RPMI7951 (cell line): ENCODE results near the gene TIMM17A. TPM values are rescaled to one million over a fixed set of nuclear protein-coding genes. Genes with fewer than 3 reads are reported as not detected.
"Not testable (repeated sequence)": the region's sequence is repeated elsewhere in the genome, so short reads cannot be mapped to it uniquely, and the experiment has no call there.

ENCODE experiments used
- DNase-seq: peaks from one replicate; pipeline ENCODE4 v3.0.0-alpha.2; 2012; ENCODE audit warnings: low read depth
- total RNA-seq: library from RNA; depleted of rRNA; stranded (reverse); fragments of >200 nt; shearing (Covaris generic); gene quantifications from 2 replicates; pipeline ENCODE4 v1.2.3, GENCODE V29; 2014

TIMM17A gene
- total RNA-seq, 1 experiment from 2014 or later: 74.3 TPM

DNA sequence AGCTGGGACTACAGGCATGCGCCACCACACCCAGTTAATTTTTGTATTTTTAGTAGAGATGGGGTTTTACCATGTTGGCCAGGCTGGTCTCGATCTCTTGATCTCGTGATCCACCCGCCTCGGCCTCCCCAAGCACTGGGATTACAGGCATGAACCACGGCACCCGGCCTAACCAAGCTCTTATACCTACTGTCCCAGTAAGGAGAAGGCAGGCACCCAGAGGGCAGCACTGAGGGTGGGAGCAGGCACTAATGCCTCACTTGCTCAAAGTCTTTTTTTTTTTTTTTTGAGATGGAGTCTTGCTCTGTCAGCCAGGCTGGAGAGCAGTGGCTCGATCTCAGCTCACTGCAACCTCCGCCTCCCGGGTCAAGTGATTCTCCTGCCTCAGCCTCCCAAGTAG lies 15.0 kb upstream of the TIMM17A start:
- not testable (repeated sequence) for DNase-seq

GRCh38 chr1:201941420-201942128 lies 13.7 kb upstream of the TIMM17A start:
- DNase-seq: no peak

- no peak for DNase-seq
Observed at GRCh38 chr1:201942129-201942495, 13.2 kb upstream of the TIMM17A start.

- DNase-seq: no peak
Observed at GRCh38 chr1:201944002-201944401, 11.3 kb upstream of the TIMM17A start.

- DNase-seq: no peak
Observed at GRCh38 chr1:201944639-201945038, 10.7 kb upstream of the TIMM17A start.

GRCh38 chr1:201945157-201945556 lies 10.1 kb upstream of the TIMM17A start:
- no peak for DNase-seq

DNA sequence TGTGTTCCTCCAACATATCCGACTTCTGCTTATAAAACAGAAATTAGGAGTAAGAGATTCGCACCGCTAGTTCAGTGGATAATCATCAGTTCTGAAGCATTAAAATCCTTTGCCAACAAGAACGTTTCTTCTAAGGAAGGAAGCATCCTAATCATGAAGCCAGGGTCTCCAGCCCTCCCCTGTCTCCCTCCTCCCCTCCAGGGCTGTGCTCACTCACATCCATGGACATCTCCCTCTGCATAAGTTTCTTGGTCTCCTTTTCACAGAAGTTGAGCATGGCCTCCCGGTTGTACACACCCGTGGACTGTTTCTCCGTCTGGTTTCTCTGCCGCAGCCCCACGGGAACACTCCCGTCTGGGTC lies 9.5 kb upstream of the TIMM17A start:
- no peak for DNase-seq

DNA sequence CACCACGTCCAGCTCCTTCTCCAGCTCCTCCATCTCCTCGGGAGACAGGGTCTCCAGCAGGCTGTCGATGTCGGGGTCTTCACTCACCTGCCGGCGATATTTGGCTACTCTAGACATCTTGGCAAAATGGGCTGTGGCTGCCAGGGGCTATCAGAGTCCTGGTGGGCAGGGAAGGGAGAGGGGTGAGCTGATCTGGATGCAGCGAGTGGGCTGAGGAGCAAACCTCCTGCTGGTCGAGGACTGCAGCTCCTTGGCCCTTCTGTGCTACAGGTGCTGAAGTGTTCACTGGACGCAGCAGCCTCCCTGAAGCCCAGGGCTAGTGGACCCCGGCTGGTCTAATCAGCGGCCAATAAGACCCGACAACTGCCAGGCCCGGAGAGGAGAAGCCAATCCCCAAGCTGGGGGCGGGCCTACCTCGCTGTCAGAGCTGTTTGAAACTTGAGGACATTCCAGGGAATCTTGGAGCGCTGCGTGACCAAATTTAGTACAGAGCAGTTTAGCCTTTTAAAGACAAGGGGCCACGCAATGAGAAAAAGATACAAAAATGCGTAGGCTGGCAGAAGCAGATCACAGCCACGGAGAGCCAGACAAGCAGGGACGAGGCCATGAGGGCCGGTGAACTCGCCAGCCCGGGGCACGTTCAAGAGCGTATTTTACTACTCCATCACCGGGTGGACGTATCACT lies 8.9 kb upstream of the TIMM17A start, which contains the start of gene LMOD1:
TSS of gene LMOD1 (minus strand) at position 325 of the 685 bp plus-strand sequence. CDS start at position 117, 208 bp downstream.
- DNase-seq: peak; percentile 86

GRCh38 chr1:201947697-201948008 lies 7.7 kb upstream of the TIMM17A start:
- peak; percentile 17 for DNase-seq

- no peak for DNase-seq
Observed at GRCh38 chr1:201949491-201949890, 5.8 kb upstream of the TIMM17A start.

DNA sequence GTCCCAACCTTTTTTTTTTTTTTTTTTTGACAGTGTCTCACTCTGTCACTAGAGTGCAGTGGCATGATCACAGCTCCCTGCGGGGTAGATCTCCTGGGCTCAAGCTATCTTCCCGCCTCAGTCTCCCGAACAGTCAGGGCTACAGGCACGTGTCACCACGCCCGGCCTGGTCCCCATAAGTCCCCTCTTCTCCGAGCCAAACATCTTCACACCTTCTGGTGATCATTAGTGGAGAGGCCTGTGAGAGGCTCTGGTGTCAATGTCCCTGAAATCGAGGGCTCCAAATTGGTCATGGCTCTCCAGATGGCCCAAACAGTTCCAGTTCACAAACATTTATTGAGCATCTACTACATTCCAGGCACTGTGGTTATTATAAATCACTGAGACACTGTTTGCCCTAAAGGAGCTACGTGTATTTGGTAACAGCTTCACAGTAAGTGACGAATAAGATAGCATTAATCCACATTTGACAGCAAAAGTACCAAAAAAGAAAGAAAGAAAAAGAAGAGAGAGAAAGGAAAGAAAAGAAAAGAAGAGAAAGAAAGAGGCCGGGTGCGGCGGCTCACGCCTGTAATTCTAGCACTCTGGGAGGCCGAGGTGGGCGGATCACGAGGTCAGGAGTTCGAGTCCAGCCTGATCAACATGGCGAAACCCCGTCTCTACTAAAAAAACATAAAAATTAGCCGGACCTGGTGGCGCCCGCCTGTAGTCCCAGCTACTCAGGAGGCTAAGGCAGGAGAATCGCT lies 867 bp upstream of the TIMM17A start:
- DNase-seq: peak; percentile 15

- no peak for DNase-seq
Observed at GRCh38 chr1:201955729-201956143, 433 bp downstream of the TIMM17A start.

DNA sequence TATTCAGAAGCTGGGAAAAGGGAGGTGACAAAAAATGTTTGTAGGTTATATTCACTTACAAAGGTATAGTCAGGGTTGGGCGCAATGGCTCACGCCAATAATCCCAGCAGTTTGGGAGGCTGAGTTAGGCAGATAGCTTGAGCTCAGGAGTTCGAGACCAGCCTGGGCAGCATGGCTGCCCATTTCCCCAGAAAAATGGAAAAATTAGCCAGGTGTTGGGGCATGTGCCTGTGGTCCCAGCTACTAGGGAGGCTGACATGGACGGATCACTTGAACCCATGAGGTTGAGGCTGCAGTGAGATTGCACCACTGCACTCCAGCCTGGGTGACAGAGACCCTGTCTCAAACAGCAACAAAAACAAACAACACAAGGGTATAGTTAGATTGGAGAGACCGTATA lies 3.0 kb downstream of the TIMM17A start:
- DNase-seq: no peak

- DNase-seq: not testable (repeated sequence)
Observed at GRCh38 chr1:201962382-201962781, 7.1 kb downstream of the TIMM17A start.

DNA sequence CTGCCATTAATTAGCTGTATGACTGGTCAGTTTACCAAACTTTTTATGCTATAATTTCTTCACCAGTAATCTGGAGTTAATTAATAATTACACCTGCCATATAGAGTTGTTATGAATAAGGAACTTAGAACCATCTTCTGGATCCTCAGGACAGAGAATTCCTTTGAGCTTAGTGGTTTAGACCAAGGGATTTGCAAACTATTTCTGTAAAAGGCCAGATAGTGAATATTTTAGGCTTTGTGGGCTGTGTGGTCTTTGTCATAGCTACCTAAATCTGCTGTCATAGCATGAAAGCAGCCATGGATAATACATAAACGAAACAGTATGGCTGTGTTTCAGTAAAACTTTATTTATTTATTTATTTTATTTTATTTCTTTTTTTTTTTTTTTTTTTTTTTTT lies 9.0 kb downstream of the TIMM17A start:
- DNase-seq: no peak

DNA sequence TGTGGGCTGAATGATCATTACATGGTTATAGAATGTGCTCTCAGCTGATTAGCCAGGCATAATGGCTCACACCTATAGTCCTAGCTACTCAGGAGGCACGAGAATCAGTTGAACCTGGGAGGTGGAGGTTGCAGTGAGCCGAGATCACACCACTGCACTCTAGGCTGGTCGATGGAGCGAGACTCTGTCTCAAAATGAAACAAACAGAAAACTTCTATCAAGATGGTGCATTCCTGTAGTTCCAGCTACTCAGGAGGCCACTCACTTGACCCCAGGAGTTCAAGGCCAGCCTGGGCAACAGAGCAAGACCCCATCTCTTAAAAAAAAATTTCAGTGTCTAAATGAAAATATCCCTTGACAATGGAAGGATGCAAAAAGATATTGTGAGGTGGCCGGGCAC lies 10.9 kb downstream of the TIMM17A start:
- DNase-seq: no peak

DNA sequence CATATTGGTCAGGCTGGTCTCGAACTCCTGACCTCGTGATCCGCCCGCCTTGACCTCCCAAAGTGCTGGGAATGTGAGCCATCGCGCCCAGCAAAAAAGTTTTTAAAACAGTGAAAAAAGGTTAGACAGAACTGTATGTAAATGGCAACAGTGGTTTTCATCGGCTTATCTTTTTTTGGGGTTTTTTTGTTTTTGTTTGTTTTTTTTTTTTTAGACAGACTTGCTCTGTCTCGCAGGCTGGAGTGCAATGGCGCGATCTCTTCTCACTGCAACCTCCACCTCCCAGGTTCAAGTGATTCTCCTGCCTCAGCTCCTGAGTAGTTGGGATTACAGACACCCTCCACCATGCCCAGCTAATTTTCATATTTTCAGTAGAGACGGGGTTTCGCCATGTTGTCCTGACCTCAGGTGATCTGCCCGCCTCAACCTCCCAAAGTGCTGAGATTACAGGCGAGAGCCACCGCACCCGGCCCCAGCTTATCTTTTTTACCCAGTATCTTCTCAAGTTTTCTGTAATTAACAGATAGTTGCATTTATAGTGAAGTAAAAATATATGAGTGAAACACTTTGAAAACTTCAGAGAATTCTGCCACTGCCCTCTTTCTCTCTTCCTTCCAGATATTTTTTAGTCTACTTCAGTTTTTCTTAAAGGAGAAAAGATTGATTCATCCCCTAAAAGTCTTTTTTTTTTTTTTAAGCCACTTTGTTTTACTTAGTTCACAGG lies 13.1 kb downstream of the TIMM17A start:
- no peak for DNase-seq

DNA sequence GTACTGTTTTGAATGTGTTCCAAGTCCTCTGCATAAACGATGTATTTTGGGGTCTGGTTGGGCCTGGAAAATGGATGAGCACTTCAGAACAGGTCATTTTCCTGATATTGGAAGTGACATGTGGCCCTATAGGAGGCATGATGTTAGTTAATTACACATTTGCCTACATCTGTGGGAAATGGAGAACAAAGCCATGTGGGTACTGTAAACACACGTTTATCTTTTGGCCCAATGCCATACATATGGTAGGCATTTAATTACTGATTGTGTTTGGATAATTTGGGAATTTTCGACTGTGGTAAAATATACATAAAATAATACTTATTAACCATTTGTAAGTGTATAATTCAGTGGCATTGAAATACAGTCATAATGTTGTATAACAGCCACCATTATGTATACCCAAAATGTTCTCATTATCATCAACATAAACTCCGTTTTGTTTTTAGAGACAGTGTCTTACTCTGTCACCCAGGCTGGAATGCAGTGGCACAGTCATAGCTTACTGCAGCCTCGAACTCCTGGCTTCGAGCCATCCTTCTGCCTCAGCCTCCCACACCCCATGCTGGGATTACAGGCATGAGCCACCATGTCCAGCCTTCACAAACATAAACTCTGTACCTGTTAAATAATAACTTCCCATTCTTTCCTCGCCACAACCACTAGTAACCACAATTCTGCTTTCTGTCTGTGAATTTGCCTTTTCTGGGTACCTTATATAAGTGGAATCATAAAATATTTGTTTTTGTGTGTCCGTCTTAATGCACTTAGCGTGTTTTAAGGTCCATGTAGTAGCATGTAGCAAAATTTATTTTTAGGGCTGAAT lies 15.2 kb downstream of the TIMM17A start:
- DNase-seq: peak; percentile 13

- DNase-seq: no peak
Observed at GRCh38 chr1:201982082-201982622, 26.8 kb downstream of the TIMM17A start.

GRCh38 chr1:201982623-201983379 lies 27.5 kb downstream of the TIMM17A start, which contains the start of gene RNPEP:
RNPEP (plus strand) TSS chr1:201982648; CDS start chr1:201982667, 19 bp downstream.
- peak; percentile 84 for DNase-seq
